Heart right ventricle (tissue), 16 donors: Measurements from ENCODE around the gene KRT1. TPM values are rescaled to one million over a fixed set of nuclear protein-coding genes. Genes with fewer than 3 reads are reported as not detected.

Source experiments
- ATAC-seq, 8 donors: fragments of 200-7000 bp; cut with Tn5 transposase; one replicate each; pipeline ENCODE4 v1.9.1; 2020; ENCODE audit warnings: mild to moderate bottlenecking in 8 of 8, moderate library complexity in 8 of 8, moderate number of reproducible peaks in 1 of 8
- DNase-seq, 2 donors: peaks; one replicate each; pipeline ENCODE4 v3.0.0-alpha.2; 2020
- H3K27ac ChIP-seq, 10 donors: fragments of 200-600 bp; sonication (generic) in 2 of 10; one replicate each; pipeline versions ENCODE4 v1.5.0 to v1.8.0; 2020 to 2022; ENCODE audit warnings: mild to moderate bottlenecking in 3 of 10
- H3K27me3 ChIP-seq, 7 donors: fragments of 200-600 bp; one replicate each; pipeline ENCODE4 v1.8.0; 2021 to 2022; ENCODE audit warnings: mild to moderate bottlenecking in 2 of 7
- H3K36me3 ChIP-seq, 9 donors: fragments of 200-600 bp; sonication (generic) in 1 of 9; one replicate each; pipeline versions ENCODE4 v1.5.0 to v1.8.0; 2020 to 2022; ENCODE audit warnings: mild to moderate bottlenecking in 2 of 9
- H3K4me1 ChIP-seq, 9 donors: fragments of 200-600 bp; sonication (generic) in 1 of 9; one replicate each; pipeline versions ENCODE4 v1.5.0 to v1.8.0; 2020 to 2022; ENCODE audit warnings: mild to moderate bottlenecking in 4 of 9
- H3K4me3 ChIP-seq, 10 donors: fragments of 200-600 bp; sonication (generic) in 2 of 10; one replicate each; pipeline versions ENCODE4 v1.5.0 to v1.8.0; 2020 to 2022; ENCODE audit warnings: mild to moderate bottlenecking in 7 of 10, moderate library complexity in 2 of 10
- H3K9me3 ChIP-seq, 11 donors: fragments of 200-600 bp in 10 of 11; sonication (generic) in 2 of 11; one replicate each; pipeline versions ENCODE4 v1.5.0 to v1.8.0; 2013 to 2022; ENCODE audit warnings: mild to moderate bottlenecking in 2 of 11, control low read depth in 1 of 11, moderate library complexity in 1 of 11
- WGBS, 2 donors: extraction: QIAGEN DNeasy Blood & Tissue Kit; methylation state at CpG; one replicate each; pipeline ENCODE4 v1.1.7; 2013; ENCODE audit warnings: inconsistent platforms in 1 of 2; 5-methylcytosine and 5-hydroxymethylcytosine counted together
- intact Hi-C, 10 donors: fragments of 100-400 bp; cut with DNase I; formaldehyde crosslinking; loops; one replicate each; pipeline versions ENCODE4 v1.11.1 to v1.14.2; 2022
- polyA plus RNA-seq, 2 donors: library from polyadenylated mRNA; stranded (reverse); fragments of 200-250 nt; gene quantifications; one replicate each; pipeline ENCODE4 v1.2.3, GENCODE V29; 2013
- total RNA-seq, 10 donors: library from RNA; stranded (reverse); fragmentation: NEBNext Ultra II Directional in 3 of 10; extraction: Animal tissue kit (Norgen Biotek cat#: 25700) in 3 of 10; gene quantifications; one replicate each; pipeline versions ENCODE4 v1.2.1 to v1.2.4, GENCODE V29; 2021 to 2023
- TF ChIP-seq, protein P1 (sequence below), 9 donors: fragments of 200-600 bp; sonication (generic) in 2 of 9; IDR thresholded peaks; one replicate each; pipeline versions ENCODE4 v1.5.0 to v1.8.0; 2021 to 2022; ENCODE audit warnings: antibody characterized with exemption in 9 of 9, mild to moderate bottlenecking in 5 of 9, moderate library complexity in 1 of 9
- donor health status: Arrhythmogenic right ventricular cardiomyopathy.
- donor health status: ischemic (EF 13 %, LVEDD 7.1; RV severe dilation, severe dysfunction).
- donor health status: healthy with polysubstance abuse.
- donor health status: DM: no; HTN: yes; CAD: no.
- donor health status: DM: no; HTN: no; CAD: no.
- donor health status: ischemic (EF 25% LVEDD 6.9; RV normal size, moderate dysfunction).
- donor health status: ischemic (EF 25% LVEDD 5.7; RV mildly dilated, moderate dysfunction).
- donor health status: healthy.
- donor health status: DM: yes; HTN: yes; CAD: no.
- donor health status: Ischemic cardiomyopathy.
- donor health status: ischemic (EF 35%, LVEDD 5.7; RV mildly dilated, moderate dysfunction).
- donor health status: nonischemic (EF 11% LVEDD 7.7; RV severe dilation, severe dysfunction).
- donor health status: DM: yes; HTN: yes; CAD: no.
- donor health status: PGD.
- donor health status: ischemic (EF 29% LVEDD 5.4; RV normal size, mild dysfunction).
- donor health status: nonischemic (EF 23%, LVEDD 6.1; RV moderate dilation, normal function).

KRT1 gene
- total and polyA plus RNA-seq, 12 donors, result not detected

DNA sequence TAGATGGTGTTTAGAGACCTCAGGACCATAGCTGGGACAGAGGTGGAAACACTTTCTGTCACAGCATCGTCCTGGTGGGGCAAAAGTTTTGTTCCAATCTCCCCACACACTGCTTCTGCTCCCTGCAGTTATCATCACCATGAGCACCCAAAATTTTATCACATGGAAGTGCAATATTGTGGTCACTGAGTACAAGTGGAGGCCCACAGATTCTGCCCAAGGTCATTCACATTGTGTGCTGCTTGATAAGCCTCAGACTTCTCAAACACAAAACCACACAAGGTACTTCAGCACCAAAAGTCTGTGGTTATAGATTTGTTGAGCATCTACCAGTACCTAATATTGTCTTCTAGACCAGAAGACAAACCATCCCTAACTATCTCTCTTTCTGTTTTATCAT is 23.7 kb upstream of the KRT1 start:
- H3K27ac ChIP-seq, result no peak overlapping the region
- no peaks in the 10 kb centered on the region for H3K36me3 ChIP-seq
- no peaks in the 10 kb centered on the region for H3K9me3 ChIP-seq
- no peak overlapping the region for H3K4me3 ChIP-seq
- peaks cover 0 to 28% (median 4%) of the 10 kb centered on the region in 7 donors for H3K27me3 ChIP-seq
- WGBS, 2 donors, result 46 to 71% methylated on average over 1 of the region's 1 CpG
- no peak for DNase-seq
- peaks cover 0 to 18% (median 8%) of the 10 kb centered on the region in 9 donors for H3K4me1 ChIP-seq
- intact Hi-C loops, result no loop called here
- no peak for ATAC-seq
- TF ChIP-seq, protein P1, sequence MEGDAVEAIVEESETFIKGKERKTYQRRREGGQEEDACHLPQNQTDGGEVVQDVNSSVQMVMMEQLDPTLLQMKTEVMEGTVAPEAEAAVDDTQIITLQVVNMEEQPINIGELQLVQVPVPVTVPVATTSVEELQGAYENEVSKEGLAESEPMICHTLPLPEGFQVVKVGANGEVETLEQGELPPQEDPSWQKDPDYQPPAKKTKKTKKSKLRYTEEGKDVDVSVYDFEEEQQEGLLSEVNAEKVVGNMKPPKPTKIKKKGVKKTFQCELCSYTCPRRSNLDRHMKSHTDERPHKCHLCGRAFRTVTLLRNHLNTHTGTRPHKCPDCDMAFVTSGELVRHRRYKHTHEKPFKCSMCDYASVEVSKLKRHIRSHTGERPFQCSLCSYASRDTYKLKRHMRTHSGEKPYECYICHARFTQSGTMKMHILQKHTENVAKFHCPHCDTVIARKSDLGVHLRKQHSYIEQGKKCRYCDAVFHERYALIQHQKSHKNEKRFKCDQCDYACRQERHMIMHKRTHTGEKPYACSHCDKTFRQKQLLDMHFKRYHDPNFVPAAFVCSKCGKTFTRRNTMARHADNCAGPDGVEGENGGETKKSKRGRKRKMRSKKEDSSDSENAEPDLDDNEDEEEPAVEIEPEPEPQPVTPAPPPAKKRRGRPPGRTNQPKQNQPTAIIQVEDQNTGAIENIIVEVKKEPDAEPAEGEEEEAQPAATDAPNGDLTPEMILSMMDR (IDR thresholded peaks at IDR 0.05), result no peak

DNA sequence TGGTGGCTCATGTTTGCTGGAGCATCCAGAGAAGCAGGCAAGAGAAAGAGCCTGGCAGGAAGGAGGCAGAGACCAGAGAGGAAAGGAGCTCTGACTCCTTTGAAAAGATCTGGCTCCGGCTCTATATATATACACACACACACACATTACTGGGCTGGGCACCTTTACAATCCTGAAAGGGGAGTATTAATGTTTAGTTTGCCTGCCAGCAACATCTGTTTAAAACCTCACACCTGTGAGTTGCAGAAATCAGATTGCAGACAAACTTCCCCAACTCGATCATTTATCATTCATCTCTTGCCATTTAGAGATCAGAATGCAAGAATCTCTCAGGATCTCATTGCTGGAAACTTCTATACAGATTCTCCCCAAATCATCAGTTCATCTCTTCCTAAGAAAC is 23.2 kb upstream of the KRT1 start, which contains the start of gene KRT77:
TSS of gene KRT77 (minus strand) at position 101 of the 400 bp plus-strand sequence. CDS start at position 11, 90 bp downstream.
- no peaks in the 10 kb centered on the region for H3K36me3 ChIP-seq
- TF ChIP-seq, protein P1 (IDR thresholded peaks at IDR 0.05), result no peak
- no peaks in the 10 kb centered on the region for H3K9me3 ChIP-seq
- H3K4me1 ChIP-seq, result peaks cover 0 to 23% (median 13%) of the 10 kb centered on the region in 9 donors
- ATAC-seq, result no peak
- no peak within 1 kb of the TSS for H3K4me3 ChIP-seq
- no peak for DNase-seq
- peaks cover 0 to 26% (median 4%) of the 10 kb centered on the region in 7 donors for H3K27me3 ChIP-seq
- intact Hi-C loops, result no loop called here
- WGBS, 2 donors, result 74 to 76% methylated on average over 2 of the region's 2 CpGs
- H3K27ac ChIP-seq, result no peak within 1 kb of the TSS

- H3K4me1 ChIP-seq, result peaks cover 0 to 24% (median 13%) of the 10 kb centered on the region in 9 donors
- ATAC-seq (no peak), DNase-seq (no peak)
- no peaks in the 10 kb centered on the region for H3K36me3 ChIP-seq
- no peak overlapping the region for H3K27ac ChIP-seq
- TF ChIP-seq, protein P1 (IDR thresholded peaks at IDR 0.05), result no peak
- no peaks in the 10 kb centered on the region for H3K9me3 ChIP-seq
- WGBS, 2 donors, result 82 to 87% methylated on average over 2 of the region's 2 CpGs
- intact Hi-C loops, result no loop called here
- H3K4me3 ChIP-seq, result no peak overlapping the region
- H3K27me3 ChIP-seq, result peaks cover 0 to 30% (median 4%) of the 10 kb centered on the region in 7 donors
Measured at GRCh38 chr12:52702338-52702737, 22.1 kb upstream of the KRT1 start.

- intact Hi-C loops, result no loop called here
- H3K9me3 ChIP-seq, result no peaks in the 10 kb centered on the region
- H3K27ac ChIP-seq, result no peak overlapping the region
- no peak for DNase-seq
- WGBS, 2 donors, result 75 to 77% methylated on average over 12 of the region's 12 CpGs
- peak in 1 of 8 donors; percentile 5 for ATAC-seq
- peaks cover 0 to 30% (median 4%) of the 10 kb centered on the region in 7 donors for H3K27me3 ChIP-seq
- peaks cover 0 to 24% (median 13%) of the 10 kb centered on the region in 9 donors for H3K4me1 ChIP-seq
- no peak overlapping the region for H3K4me3 ChIP-seq
- no peaks in the 10 kb centered on the region for H3K36me3 ChIP-seq
- TF ChIP-seq, protein P1 (IDR thresholded peaks at IDR 0.05), result no peak
Measured at GRCh38 chr12:52701281-52701680, 21.1 kb upstream of the KRT1 start.
